HEK293 (cell line): ENCODE measurements around the gene SEMA3G.

Experiments
- CTCF ChIA-PET: fragments of 350-600 bp; formaldehyde crosslinking; extraction: SDS; loops from one replicate; lab custom pipeline; 2021; ENCODE audit warnings: antibody characterized with exemption; lab: Yijun Ruan, JAX
- POLR2A ChIA-PET: fragments of 300-600 bp; formaldehyde crosslinking; extraction: SDS; loops from one replicate; lab custom pipeline; 2020; ENCODE audit warnings: antibody characterized with exemption, inconsistent platforms; lab: Yijun Ruan, JAX
- H3K27ac ChIP-seq: fragments of 200-500 bp; sonication (Bioruptor generic); 2 replicates; pipeline ENCODE4 v1.5.1; 2014; ENCODE audit warnings: low read depth, low read length, control low read depth, inconsistent platforms; ENCODE audit errors: extremely low read depth
- H3K36me3 ChIP-seq, 2 experiments: fragments of 200-500 bp in 1 of 2; sonication (Bioruptor generic) in 1 of 2; 1 replicate in 1 of 2; 2 replicates in 1 of 2; pipeline ENCODE4 v1.5.1; 2014 to 2017; ENCODE audit warnings: inconsistent platforms in 2 of 2, low read length in 2 of 2; ENCODE audit not compliant: control insufficient read depth in 2 of 2, insufficient read depth in 1 of 2
- H3K4me1 ChIP-seq: fragments of 200-500 bp; sonication (Bioruptor generic); 2 replicates; pipeline ENCODE4 v1.5.1; 2014; ENCODE audit warnings: mild to moderate bottlenecking, low read length, inconsistent platforms; ENCODE audit not compliant: control insufficient read depth, insufficient read depth
- H3K4me3 ChIP-seq: 2 replicates; pipeline ENCODE4 v1.5.1; 2011; ENCODE audit warnings: low read depth, mild to moderate bottlenecking, control low read depth, low read length, moderate library complexity
- H3K9me3 ChIP-seq: fragments of 200-500 bp; sonication (Bioruptor generic); 2 replicates; pipeline ENCODE4 v1.5.1; 2014; ENCODE audit warnings: low read depth, low read length, inconsistent platforms; ENCODE audit not compliant: control insufficient read depth, insufficient read depth
- BCL11A ChIP-seq: fragments of 450-650 bp; formaldehyde crosslinking; IDR thresholded peaks from 2 replicates; pipeline ENCODE4 v1.5.1; 2016; ENCODE audit warnings: low read depth, missing biosample characterization, missing genetic modification characterization
- GFI1B ChIP-seq: fragments of 450-650 bp; formaldehyde crosslinking; IDR thresholded peaks from 2 replicates; pipeline ENCODE4 v1.5.1; 2016; ENCODE audit warnings: missing biosample characterization, missing genetic modification characterization
- PBX3 ChIP-seq: sonication (generic); formaldehyde crosslinking; IDR thresholded peaks from 2 replicates; pipeline ENCODE4 v1.8.1; 2022; ENCODE audit warnings: mild to moderate bottlenecking, moderate library complexity, missing genetic modification reagents
- REST ChIP-seq: fragments of 450-650 bp; formaldehyde crosslinking; IDR thresholded peaks from 2 replicates; pipeline ENCODE4 v1.5.1; 2016; ENCODE audit warnings: missing biosample characterization, missing genetic modification characterization
- SP7 ChIP-seq: fragments of 450-650 bp; formaldehyde crosslinking; IDR thresholded peaks from 2 replicates; pipeline ENCODE4 v1.5.1; 2016; ENCODE audit warnings: missing biosample characterization, missing genetic modification characterization
- ZNF10 ChIP-seq: fragments of 450-650 bp; formaldehyde crosslinking; IDR thresholded peaks from 2 replicates; pipeline ENCODE4 v1.5.1; 2017; ENCODE audit warnings: missing biosample characterization, missing genetic modification characterization
- ZNF114 ChIP-seq: fragments of 450-650 bp; formaldehyde crosslinking; IDR thresholded peaks from 2 replicates; pipeline ENCODE4 v1.5.0; 2017; ENCODE audit warnings: missing biosample characterization, missing genetic modification characterization
- ZNF202 ChIP-seq: fragments of 450-650 bp; formaldehyde crosslinking; IDR thresholded peaks from 2 replicates; pipeline ENCODE4 v1.5.1; 2016; ENCODE audit warnings: missing biosample characterization, missing genetic modification characterization, borderline replicate concordance
- ZNF239 ChIP-seq: fragments of 450-650 bp; formaldehyde crosslinking; IDR thresholded peaks from 2 replicates; pipeline ENCODE4 v1.5.1; 2016; ENCODE audit warnings: missing biosample characterization, missing genetic modification characterization
- ZNF350 ChIP-seq: fragments of 450-650 bp; formaldehyde crosslinking; IDR thresholded peaks from 2 replicates; pipeline ENCODE4 v1.5.0; 2017; ENCODE audit warnings: missing biosample characterization, mild to moderate bottlenecking, missing genetic modification characterization
- ZNF404 ChIP-seq: fragments of 450-650 bp; formaldehyde crosslinking; IDR thresholded peaks from 2 replicates; pipeline ENCODE4 v1.5.1; 2017; ENCODE audit warnings: missing biosample characterization, missing genetic modification characterization
- ZNF423 ChIP-seq: fragments of 450-650 bp; formaldehyde crosslinking; IDR thresholded peaks from 2 replicates; pipeline ENCODE4 v1.5.1; 2016; ENCODE audit warnings: missing biosample characterization, missing genetic modification characterization
- ZNF600 ChIP-seq: fragments of 450-650 bp; formaldehyde crosslinking; IDR thresholded peaks from 2 replicates; pipeline ENCODE4 v1.5.1; 2016; ENCODE audit warnings: missing biosample characterization, missing genetic modification characterization
- ZNF670 ChIP-seq: fragments of 450-650 bp; formaldehyde crosslinking; IDR thresholded peaks from 2 replicates; pipeline ENCODE4 v1.5.1; 2016; ENCODE audit warnings: missing biosample characterization, missing genetic modification characterization, low read depth
- ZNF830 ChIP-seq: fragments of 450-650 bp; IDR thresholded peaks from 2 replicates; pipeline ENCODE4 v1.5.0; 2018; ENCODE audit warnings: missing biosample characterization, missing genetic modification characterization, low read depth, mild to moderate bottlenecking, moderate library complexity
- TF ChIP-seq, protein P1 (sequence below): fragments of 450-650 bp; formaldehyde crosslinking; IDR thresholded peaks from 2 replicates; pipeline ENCODE4 v1.5.1; 2016; ENCODE audit warnings: missing biosample characterization, missing genetic modification characterization
- TF ChIP-seq, protein P2 (sequence below): fragments of 450-650 bp; formaldehyde crosslinking; IDR thresholded peaks from 2 replicates; pipeline ENCODE4 v1.5.1; 2016; ENCODE audit warnings: missing biosample characterization, missing genetic modification characterization

Gene SEMA3G

DNA sequence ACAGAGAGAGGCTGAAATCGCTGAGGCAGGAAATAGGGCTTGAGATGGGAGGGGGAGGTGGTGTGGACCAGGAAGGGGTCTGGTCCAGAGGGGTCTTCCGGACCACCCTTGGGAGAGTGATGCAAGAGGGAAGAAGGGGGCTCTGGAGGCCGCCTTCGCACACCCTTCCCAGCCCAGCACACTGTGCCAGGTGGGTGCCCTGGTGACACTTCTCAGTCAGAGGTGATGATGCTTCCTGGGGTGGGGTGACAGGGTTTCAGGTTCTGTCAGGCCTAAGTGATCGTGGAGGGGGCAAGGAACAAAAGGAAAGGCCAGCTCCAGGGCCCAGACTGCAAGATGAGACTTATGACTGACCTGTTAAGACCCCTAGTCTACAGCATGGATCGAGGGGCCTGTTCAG is 12.7 kb downstream of the SEMA3G start:
- no peaks in the 10 kb centered on the region for H3K4me1 ChIP-seq
- no peak overlapping the region for H3K27ac ChIP-seq
- ChIA-PET POLR2A (no interaction called here), CTCF (interaction anchor here (0.9 to 7.4 kb wide), 2 partner anchors 15 to 19 kb away, joined by 3 to 59 read pairs; partner anchors contain the start of gene SEMA3G)
- H3K36me3 ChIP-seq, result no peaks in the 10 kb centered on the region
- TF ChIP-seq ZNF10, result no peak
- no peak for TF ChIP-seq REST (tag by site-specific recombination)
- TF ChIP-seq, protein P1, sequence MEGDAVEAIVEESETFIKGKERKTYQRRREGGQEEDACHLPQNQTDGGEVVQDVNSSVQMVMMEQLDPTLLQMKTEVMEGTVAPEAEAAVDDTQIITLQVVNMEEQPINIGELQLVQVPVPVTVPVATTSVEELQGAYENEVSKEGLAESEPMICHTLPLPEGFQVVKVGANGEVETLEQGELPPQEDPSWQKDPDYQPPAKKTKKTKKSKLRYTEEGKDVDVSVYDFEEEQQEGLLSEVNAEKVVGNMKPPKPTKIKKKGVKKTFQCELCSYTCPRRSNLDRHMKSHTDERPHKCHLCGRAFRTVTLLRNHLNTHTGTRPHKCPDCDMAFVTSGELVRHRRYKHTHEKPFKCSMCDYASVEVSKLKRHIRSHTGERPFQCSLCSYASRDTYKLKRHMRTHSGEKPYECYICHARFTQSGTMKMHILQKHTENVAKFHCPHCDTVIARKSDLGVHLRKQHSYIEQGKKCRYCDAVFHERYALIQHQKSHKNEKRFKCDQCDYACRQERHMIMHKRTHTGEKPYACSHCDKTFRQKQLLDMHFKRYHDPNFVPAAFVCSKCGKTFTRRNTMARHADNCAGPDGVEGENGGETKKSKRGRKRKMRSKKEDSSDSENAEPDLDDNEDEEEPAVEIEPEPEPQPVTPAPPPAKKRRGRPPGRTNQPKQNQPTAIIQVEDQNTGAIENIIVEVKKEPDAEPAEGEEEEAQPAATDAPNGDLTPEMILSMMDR (tag by site-specific recombination), result no peak
- no peak for TF ChIP-seq BCL11A (tag by site-specific recombination)
- TF ChIP-seq ZNF350 (tag by site-specific recombination), result no peak
- TF ChIP-seq PBX3 (CRISPR knock-in tag), result no peak
- TF ChIP-seq GFI1B (tag by site-specific recombination), result no peak
- no peak for TF ChIP-seq SP7
- no peak for TF ChIP-seq ZNF114
- no peak for TF ChIP-seq ZNF423 (tag by site-specific recombination)
- TF ChIP-seq ZNF670 (tag by site-specific recombination), result no peak
- TF ChIP-seq ZNF600 (tag by site-specific recombination), result no peak
- TF ChIP-seq ZNF830 (tag by site-specific recombination), result no peak
- TF ChIP-seq, protein P2, sequence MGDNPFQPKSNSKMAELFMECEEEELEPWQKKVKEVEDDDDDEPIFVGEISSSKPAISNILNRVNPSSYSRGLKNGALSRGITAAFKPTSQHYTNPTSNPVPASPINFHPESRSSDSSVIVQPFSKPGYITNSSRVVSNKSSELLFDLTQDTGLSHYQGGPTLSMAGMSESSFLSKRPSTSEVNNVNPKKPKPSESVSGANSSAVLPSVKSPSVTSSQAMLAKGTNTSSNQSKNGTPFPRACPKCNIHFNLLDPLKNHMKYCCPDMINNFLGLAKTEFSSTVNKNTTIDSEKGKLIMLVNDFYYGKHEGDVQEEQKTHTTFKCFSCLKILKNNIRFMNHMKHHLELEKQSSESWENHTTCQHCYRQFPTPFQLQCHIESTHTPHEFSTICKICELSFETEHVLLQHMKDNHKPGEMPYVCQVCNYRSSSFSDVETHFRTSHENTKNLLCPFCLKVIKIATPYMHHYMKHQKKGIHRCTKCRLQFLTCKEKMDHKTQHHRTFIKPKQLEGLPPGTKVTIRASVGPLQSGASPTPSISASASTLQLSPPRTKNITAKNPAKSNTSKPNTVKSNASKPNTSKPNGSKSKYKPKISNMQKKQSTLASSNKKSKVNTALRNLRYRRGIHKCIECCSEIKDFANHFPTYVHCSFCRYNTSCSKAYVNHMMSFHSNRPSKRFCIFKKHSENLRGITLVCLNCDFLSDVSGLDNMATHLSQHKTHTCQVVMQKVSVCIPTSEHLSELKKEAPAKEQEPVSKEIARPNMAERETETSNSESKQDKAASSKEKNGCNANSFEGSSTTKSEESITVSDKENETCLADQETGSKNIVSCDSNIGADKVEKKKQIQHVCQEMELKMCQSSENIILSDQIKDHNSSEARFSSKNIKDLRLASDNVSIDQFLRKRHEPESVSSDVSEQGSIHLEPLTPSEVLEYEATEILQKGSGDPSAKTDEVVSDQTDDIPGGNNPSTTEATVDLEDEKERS (tag by site-specific recombination), result no peak
- TF ChIP-seq ZNF404 (tag by site-specific recombination), result no peak
- no peak overlapping the region for H3K4me3 ChIP-seq
- no peaks in the 10 kb centered on the region for H3K9me3 ChIP-seq

- ChIA-PET CTCF (interaction anchor here (0.9 to 7.4 kb wide), 2 partner anchors 16 to 18 kb away, joined by 3 to 59 read pairs; partner anchors contain the start of gene SEMA3G), POLR2A (no interaction called here)
- peak; percentile 57; the same call in 1 of the 2 replicates for TF ChIP-seq ZNF239 (tag by site-specific recombination)
- no peak for TF ChIP-seq ZNF202 (tag by site-specific recombination)
- TF ChIP-seq, all 188 proteins: peak for 1
Measured at GRCh38 chr3:52431459-52432223, 13.3 kb downstream of the SEMA3G start.

More at GRCh38 chr3:52431459-52432223, 13.3 kb downstream of the SEMA3G start:
- Histone ChIP-seq H3K27ac (no peak overlapping the region), H3K36me3 (no peaks in the 10 kb centered on the region), H3K4me3 (no peak overlapping the region), H3K4me1 (no peaks in the 10 kb centered on the region), H3K9me3 (no peaks in the 10 kb centered on the region)
